MG63 (cell line): ENCODE measurements around the gene CDHR1. TPM values are rescaled to one million over a fixed set of nuclear protein-coding genes. Genes with fewer than 3 reads are reported as not detected.
A peak's percentile ranks its signal among the peaks of the same experiment; 100 is the strongest.

ENCODE experiments used
- DNase-seq: peaks from one replicate; pipeline ENCODE4 v3.0.0-alpha.2; 2020
- H3K27me3 ChIP-seq: fragments of 250-450 bp; sonication (Bioruptor Pico); 2 replicates; pipeline ENCODE4 v1.5.1; 2020; ENCODE audit warnings: mild to moderate bottlenecking, moderate library complexity
- H3K36me3 ChIP-seq: fragments of 250-450 bp; sonication (Bioruptor Pico); 2 replicates; pipeline ENCODE4 v1.5.1; 2020; ENCODE audit warnings: mild to moderate bottlenecking, moderate library complexity
- H3K4me3 ChIP-seq: fragments of 250-450 bp; sonication (Bioruptor Pico); 2 replicates; pipeline ENCODE4 v1.5.1; 2020; ENCODE audit warnings: mild to moderate bottlenecking, moderate library complexity
- H3K9me3 ChIP-seq: fragments of 250-450 bp; sonication (Bioruptor Pico); 2 replicates; pipeline ENCODE4 v1.5.1; 2020; ENCODE audit warnings: mild to moderate bottlenecking, moderate library complexity
- total RNA-seq: library from RNA; depleted of rRNA; stranded (reverse); fragments of >200 nt; shearing (Covaris generic); gene quantifications from 2 replicates; pipeline ENCODE4 v1.2.3, GENCODE V29; 2014; ENCODE audit warnings: low replicate concordance

Gene CDHR1
- total RNA-seq, 1 experiment from 2014 or later: not detected

- no peaks in the 10 kb centered on the region for H3K27me3 ChIP-seq
- DNase-seq: no peak
- H3K36me3 ChIP-seq: no peaks in the 10 kb centered on the region
- H3K4me3 ChIP-seq: no peak overlapping the region
- H3K9me3 ChIP-seq: no peaks in the 10 kb centered on the region
Measured at GRCh38 chr10:84235096-84235495, 40.8 kb downstream of the CDHR1 start.

- H3K9me3 ChIP-seq: no peaks in the 10 kb centered on the region
- H3K4me3 ChIP-seq: no peak overlapping the region
- H3K27me3 ChIP-seq: no peaks in the 10 kb centered on the region
- H3K36me3 ChIP-seq: no peaks in the 10 kb centered on the region
- no peak for DNase-seq
Measured at GRCh38 chr10:84236807-84237198, 42.5 kb downstream of the CDHR1 start.

- Histone ChIP-seq H3K9me3 (no peaks in the 10 kb centered on the region), H3K27me3 (no peaks in the 10 kb centered on the region), H3K4me3 (no peak overlapping the region), H3K36me3 (no peaks in the 10 kb centered on the region)
- no peak for DNase-seq
Measured at GRCh38 chr10:84237199-84238051, 43.1 kb downstream of the CDHR1 start.

GRCh38 chr10:84238909-84239308 lies 44.6 kb downstream of the CDHR1 start:
- Histone ChIP-seq H3K36me3 (no peaks in the 10 kb centered on the region), H3K27me3 (no peaks in the 10 kb centered on the region), H3K9me3 (no peaks in the 10 kb centered on the region), H3K4me3 (no peak overlapping the region)
- no peak for DNase-seq

GRCh38 chr10:84241185-84241790 lies 47.0 kb downstream of the CDHR1 start, which contains the start of gene LRIT1:
TSS of gene LRIT1 (minus strand) at chr10:84241546. CDS start at chr10:84241439, 107 bp downstream.
- no peaks in the 10 kb centered on the region for H3K27me3 ChIP-seq
- H3K4me3 ChIP-seq: no peak within 1 kb of the TSS
- no peaks in the 10 kb centered on the region for H3K36me3 ChIP-seq
- DNase-seq: no peak
- no peaks in the 10 kb centered on the region for H3K9me3 ChIP-seq

- H3K36me3 ChIP-seq: no peaks in the 10 kb centered on the region
- no peak overlapping the region for H3K4me3 ChIP-seq
- no peaks in the 10 kb centered on the region for H3K27me3 ChIP-seq
- H3K9me3 ChIP-seq: no peaks in the 10 kb centered on the region
- no peak for DNase-seq
Measured at GRCh38 chr10:84243759-84244158, 49.4 kb downstream of the CDHR1 start.

GRCh38 chr10:84244651-84245270 lies 50.4 kb downstream of the CDHR1 start, which contains the start of gene RGR:
TSS of gene RGR (plus strand) at chr10:84245053. CDS start at chr10:84245091, 38 bp downstream.
- Histone ChIP-seq H3K27me3 (no peaks in the 10 kb centered on the region), H3K4me3 (no peak within 1 kb of the TSS), H3K9me3 (no peaks in the 10 kb centered on the region), H3K36me3 (no peaks in the 10 kb centered on the region)
- no peak for DNase-seq

GRCh38 chr10:84247496-84247895 lies 53.2 kb downstream of the CDHR1 start:
- H3K36me3 ChIP-seq: no peaks in the 10 kb centered on the region
- H3K9me3 ChIP-seq: no peaks in the 10 kb centered on the region
- H3K27me3 ChIP-seq: no peaks in the 10 kb centered on the region
- H3K4me3 ChIP-seq: no peak overlapping the region
- DNase-seq: no peak

- no peaks in the 10 kb centered on the region for H3K36me3 ChIP-seq
- no peaks in the 10 kb centered on the region for H3K9me3 ChIP-seq
- H3K27me3 ChIP-seq: no peaks in the 10 kb centered on the region
- H3K4me3 ChIP-seq: no peak overlapping the region
- no peak for DNase-seq
Measured at GRCh38 chr10:84248794-84249193, 54.5 kb downstream of the CDHR1 start.

- H3K36me3 ChIP-seq: no peaks in the 10 kb centered on the region
- H3K27me3 ChIP-seq: no peaks in the 10 kb centered on the region
- H3K9me3 ChIP-seq: no peaks in the 10 kb centered on the region
- H3K4me3 ChIP-seq: no peak overlapping the region
- no peak for DNase-seq
Measured at GRCh38 chr10:84254552-84255478, 60.5 kb downstream of the CDHR1 start.

- Histone ChIP-seq H3K9me3 (no peaks in the 10 kb centered on the region), H3K4me3 (no peak overlapping the region), H3K27me3 (no peaks in the 10 kb centered on the region), H3K36me3 (no peaks in the 10 kb centered on the region)
- DNase-seq: peak; percentile 16
Measured at GRCh38 chr10:84256510-84257342, 62.4 kb downstream of the CDHR1 start.

- Histone ChIP-seq H3K27me3 (no peaks in the 10 kb centered on the region), H3K36me3 (no peaks in the 10 kb centered on the region), H3K9me3 (no peaks in the 10 kb centered on the region), H3K4me3 (no peak overlapping the region)
- no peak for DNase-seq
Measured at GRCh38 chr10:84257343-84258020, 63.1 kb downstream of the CDHR1 start.

- Histone ChIP-seq H3K9me3 (no peaks in the 10 kb centered on the region), H3K4me3 (no peak overlapping the region), H3K36me3 (no peaks in the 10 kb centered on the region), H3K27me3 (no peaks in the 10 kb centered on the region)
- no peak for DNase-seq
Measured at GRCh38 chr10:84258034-84258695, 63.8 kb downstream of the CDHR1 start.

GRCh38 chr10:84261236-84261915 lies 67.0 kb downstream of the CDHR1 start:
- no peaks in the 10 kb centered on the region for H3K9me3 ChIP-seq
- H3K27me3 ChIP-seq: no peaks in the 10 kb centered on the region
- H3K36me3 ChIP-seq: no peaks in the 10 kb centered on the region
- H3K4me3 ChIP-seq: no peak overlapping the region
- DNase-seq: no peak
